Measurements from ENCODE around the gene RCOR2.

- no peak for TF ChIP-seq CTCF (IDR thresholded peaks at IDR 0.05)
- no peak for TF ChIP-seq ZFX (IDR thresholded peaks at IDR 0.05; ENCODE audit: borderline replicate concordance)
These were observed 12.7 kb upstream of the RCOR2 start for GRCh38 chr11:63929616-63930015.
